Ecto neural progenitor cell (in vitro differentiated cells): Measurements from ENCODE around the gene TEKT2.

ENCODE experiments used
- DNase-seq: peaks from one replicate; pipeline ENCODE4 v3.0.0-alpha.2; 2018; ENCODE audit warnings: low spot score

Gene TEKT2

GRCh38 chr1:36083635-36084496, at the start of gene TEKT2:
TEKT2 (plus strand) TSS chr1:36084094; CDS start chr1:36084922, 828 bp downstream.
- DNase-seq: peak; percentile 94

GRCh38 chr1:36034692-36035091, 49.2 kb upstream of the TEKT2 start:
- DNase-seq: no peak

- DNase-seq: no peak
These were observed 48.7 kb upstream of the TEKT2 start for GRCh38 chr1:36035154-36035553.

GRCh38 chr1:36040238-36040637, 43.7 kb upstream of the TEKT2 start:
- DNase-seq: no peak

- no peak for DNase-seq
These were observed 32.1 kb upstream of the TEKT2 start for GRCh38 chr1:36051821-36052220.

GRCh38 chr1:36053978-36054377, 29.9 kb upstream of the TEKT2 start:
- no peak for DNase-seq

GRCh38 chr1:36055706-36056105, 28.2 kb upstream of the TEKT2 start:
- DNase-seq: no peak

GRCh38 chr1:36062315-36062714, 21.6 kb upstream of the TEKT2 start:
- DNase-seq: no peak

- no peak for DNase-seq
These were observed 16.0 kb upstream of the TEKT2 start for GRCh38 chr1:36067871-36068270.

GRCh38 chr1:36068866-36069265, 15.0 kb upstream of the TEKT2 start:
- DNase-seq: no peak

- DNase-seq: no peak
These were observed 13.5 kb upstream of the TEKT2 start for GRCh38 chr1:36070349-36070748.

GRCh38 chr1:36076979-36077573, 6.8 kb upstream of the TEKT2 start:
- DNase-seq: no peak

GRCh38 chr1:36080236-36080635, 3.7 kb upstream of the TEKT2 start:
- no peak for DNase-seq

- no peak for DNase-seq
These were observed 3.1 kb upstream of the TEKT2 start for GRCh38 chr1:36080801-36081200.

GRCh38 chr1:36081926-36082485, 1.9 kb upstream of the TEKT2 start:
- no peak for DNase-seq

- DNase-seq: no peak
These were observed 675 bp upstream of the TEKT2 start for GRCh38 chr1:36083219-36083618.

GRCh38 chr1:36084497-36085115, 712 bp downstream of the TEKT2 start:
- no peak for DNase-seq

- DNase-seq: no peak
These were observed 1.2 kb downstream of the TEKT2 start for GRCh38 chr1:36085126-36085525.

- DNase-seq: no peak
These were observed 2.0 kb downstream of the TEKT2 start for GRCh38 chr1:36085686-36086526.

GRCh38 chr1:36086529-36087232, 2.8 kb downstream of the TEKT2 start:
- no peak for DNase-seq
